HG03135 (cell line): ENCODE results near the gene TUBB1.
A peak's percentile ranks its signal among the peaks of the same experiment; 100 is the strongest.
"Not testable (repeated sequence)": the region's sequence is repeated elsewhere in the genome, so short reads cannot be mapped to it uniquely, and the experiment has no call there.

Experiments
- ATAC-seq: cut with Tn5 transposase; IDR thresholded peaks from one replicate; pipeline ENCODE4 v1.9.1; 2021; ENCODE audit warnings: mild to moderate bottlenecking, moderate library complexity; ENCODE audit not compliant: unreplicated experiment

Gene TUBB1

DNA sequence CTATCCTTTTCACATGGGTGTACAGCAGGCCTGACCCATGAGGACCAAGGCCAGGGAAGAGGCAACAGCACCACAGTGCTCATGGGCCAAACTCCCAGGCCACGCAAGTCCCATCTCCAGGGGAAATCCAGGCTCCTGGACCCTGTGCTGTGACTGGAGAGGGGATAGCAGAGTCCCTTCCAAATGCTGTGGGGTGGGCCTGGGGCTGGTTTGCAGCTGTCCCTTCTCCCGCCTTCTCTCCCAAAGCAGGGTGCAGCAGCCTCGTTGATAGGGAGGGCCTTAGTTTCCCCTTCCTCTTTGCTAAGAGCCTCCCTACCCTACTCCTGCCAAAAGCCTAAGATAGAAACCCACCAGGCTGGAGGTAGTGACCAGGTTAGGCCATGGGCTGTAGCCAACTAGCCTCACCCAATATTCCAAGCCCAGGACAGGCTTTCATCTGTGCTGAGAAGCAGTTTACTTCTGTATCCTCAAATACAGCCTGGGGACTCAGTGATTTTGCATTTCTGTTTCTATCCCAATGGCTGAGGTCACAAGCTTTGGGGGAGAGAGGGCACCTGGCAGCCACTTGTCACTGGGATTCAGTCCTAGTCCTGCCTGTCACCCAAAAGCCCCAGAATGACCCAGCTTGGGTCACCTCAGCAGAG is 13.6 kb upstream of the TUBB1 start:
- no peak for ATAC-seq

DNA sequence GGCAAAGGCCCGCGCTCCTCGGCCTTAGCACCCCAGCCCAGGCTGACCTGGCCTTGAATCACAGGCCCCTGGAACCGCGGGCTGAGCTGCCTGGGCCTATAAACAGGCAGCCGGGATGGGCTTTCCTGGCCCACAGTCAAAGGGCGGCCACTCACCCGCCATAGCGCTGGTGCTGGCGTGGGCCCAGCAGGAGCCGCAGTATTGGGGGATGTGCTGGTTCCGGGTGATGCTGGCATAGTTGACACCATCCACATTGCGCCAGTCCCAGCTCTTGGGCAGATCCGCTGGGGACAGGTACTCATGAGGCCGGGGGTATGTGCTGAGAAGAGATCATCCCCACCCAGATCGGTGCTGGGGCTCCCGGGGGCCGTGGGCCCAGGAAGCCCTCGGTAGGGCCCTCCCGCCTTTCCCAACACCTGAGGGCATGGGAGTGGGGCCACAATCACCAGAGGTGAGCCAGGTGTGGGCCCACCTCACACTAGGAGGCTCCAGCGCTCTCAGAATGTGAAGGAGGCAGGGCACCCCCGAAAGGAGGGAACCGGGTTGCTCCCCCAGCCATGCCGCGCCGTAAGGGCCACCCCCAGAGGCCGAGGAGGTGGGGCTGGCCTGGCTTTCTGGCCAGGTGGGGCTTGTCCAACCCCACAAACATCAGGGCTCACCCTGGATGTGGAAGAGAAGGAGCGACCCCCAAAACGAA is 12.9 kb upstream of the TUBB1 start:
- ATAC-seq: no peak

GRCh38 chr20:59006864-59007664 is 12.2 kb upstream of the TUBB1 start, which contains the start of gene CTSZ:
TSS of gene CTSZ (minus strand) at chr20:59007254. CDS start at chr20:59007128, 126 bp downstream.
- no peak for ATAC-seq

DNA sequence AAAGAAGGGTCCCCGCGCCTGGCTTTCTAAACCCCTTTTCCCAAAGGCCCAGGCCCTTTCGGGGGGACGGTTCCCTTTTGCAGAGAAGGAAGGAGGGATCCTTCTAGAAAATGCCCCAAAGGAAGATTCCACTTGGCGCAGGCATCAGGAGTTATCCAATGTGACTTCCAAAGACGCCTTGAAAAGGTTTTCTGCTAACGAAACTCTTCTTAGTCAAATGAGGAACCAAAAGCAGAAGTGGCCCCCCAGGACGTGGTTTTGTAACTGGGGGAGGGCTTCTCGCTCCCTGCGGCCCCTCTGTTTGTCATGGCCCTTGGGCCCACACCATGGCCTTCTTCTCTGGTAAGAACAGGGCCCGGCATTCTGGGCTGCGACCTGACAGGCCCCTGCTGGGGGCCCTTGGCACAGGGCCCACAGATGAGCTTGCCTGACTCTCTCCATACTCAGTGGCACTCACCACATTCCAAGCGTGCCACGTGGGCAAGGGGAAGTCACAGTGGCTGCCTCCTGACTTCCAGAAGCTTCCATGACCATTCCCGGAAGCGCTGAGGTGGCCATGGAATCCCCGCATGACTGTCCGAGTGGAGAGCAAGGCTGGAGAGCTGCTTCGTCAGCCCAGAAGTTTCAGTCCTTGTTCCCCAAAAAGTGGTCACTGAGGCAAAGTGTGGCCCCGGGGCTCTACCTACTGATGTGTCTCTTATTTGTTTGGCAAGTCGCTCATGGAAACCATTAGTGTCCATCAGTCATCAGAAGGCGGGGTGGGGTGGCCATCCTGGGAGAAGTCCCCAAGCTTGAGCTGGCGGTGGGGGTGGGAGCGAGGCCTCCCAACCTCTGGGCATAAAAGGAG is 11.3 kb upstream of the TUBB1 start:
- ATAC-seq: peak; percentile 34

GRCh38 chr20:59008715-59009336 is 10.4 kb upstream of the TUBB1 start:
- no peak for ATAC-seq

GRCh38 chr20:59010321-59010994 is 8.8 kb upstream of the TUBB1 start:
- ATAC-seq: no peak

- ATAC-seq: no peak
These were observed 8.0 kb upstream of the TUBB1 start for GRCh38 chr20:59010995-59011873.

- not testable (repeated sequence) for ATAC-seq
These were observed 7.4 kb upstream of the TUBB1 start for GRCh38 chr20:59011874-59012157.

DNA sequence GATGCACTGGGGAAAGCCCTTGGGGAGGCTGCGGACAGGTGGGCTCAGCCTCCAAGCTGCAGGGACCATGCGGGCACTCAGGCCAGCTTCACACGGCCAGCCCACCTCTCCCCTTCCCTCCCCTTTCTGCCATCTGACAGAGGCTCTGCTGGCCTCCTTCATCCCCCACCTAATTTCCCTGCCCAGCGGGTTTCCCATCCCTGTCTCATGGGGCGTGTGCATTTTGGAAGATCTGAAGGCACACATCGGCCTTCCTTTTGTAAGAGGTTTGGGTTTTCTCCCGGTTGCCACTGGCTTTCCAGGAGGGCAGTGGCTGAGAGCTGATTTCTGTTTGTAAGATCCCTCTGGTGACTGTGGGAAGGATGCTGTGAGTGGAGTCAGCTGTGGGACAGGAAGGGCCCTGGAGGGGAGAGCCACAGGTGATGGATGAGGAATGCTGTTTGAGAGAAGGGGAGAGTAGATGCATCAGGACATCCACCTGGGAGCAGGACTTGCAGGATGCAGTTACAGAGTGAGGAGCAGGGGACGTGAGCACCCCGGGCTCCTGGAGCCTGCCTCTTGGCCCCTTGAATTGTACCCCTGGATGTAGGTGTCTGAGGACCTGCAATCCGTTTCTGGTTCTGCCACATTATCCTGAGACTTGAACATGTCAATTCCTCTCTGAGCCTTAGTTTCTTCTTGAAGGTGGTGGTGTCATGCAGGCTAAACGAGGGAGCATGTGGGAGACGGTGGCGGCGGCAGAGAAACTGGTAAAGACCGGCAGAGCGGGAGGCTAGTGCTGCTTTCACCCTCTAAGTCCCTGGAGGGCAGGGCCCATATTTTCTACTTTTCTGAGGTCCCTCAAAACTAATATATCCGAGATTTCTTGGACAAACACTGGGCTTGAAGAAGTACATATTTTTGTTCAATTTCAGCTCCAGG is 5.9 kb upstream of the TUBB1 start:
- no peak for ATAC-seq

- no peak for ATAC-seq
These were observed 5.1 kb upstream of the TUBB1 start for GRCh38 chr20:59013959-59014608.

GRCh38 chr20:59014680-59015389 is 4.4 kb upstream of the TUBB1 start:
- ATAC-seq: no peak

DNA sequence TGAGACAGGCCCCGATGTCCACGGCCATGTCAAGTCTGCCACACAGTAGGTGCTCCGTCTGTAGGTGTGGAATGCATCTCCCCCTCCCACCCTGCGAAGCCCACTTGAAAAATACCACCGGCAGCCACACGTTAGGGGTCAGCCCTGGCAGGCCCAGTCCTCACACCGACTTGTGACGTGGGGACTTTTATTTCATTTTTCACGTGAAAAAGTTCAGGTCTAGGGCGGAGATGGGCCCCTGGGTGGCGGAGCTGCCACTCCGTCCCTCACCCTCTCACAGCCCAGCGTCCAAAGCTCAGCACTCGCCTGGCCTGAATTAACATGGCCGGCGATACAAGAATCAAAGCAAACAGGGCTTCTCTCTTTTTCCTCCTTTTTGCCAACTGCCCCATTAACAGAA is 3.8 kb upstream of the TUBB1 start:
- no peak for ATAC-seq

DNA sequence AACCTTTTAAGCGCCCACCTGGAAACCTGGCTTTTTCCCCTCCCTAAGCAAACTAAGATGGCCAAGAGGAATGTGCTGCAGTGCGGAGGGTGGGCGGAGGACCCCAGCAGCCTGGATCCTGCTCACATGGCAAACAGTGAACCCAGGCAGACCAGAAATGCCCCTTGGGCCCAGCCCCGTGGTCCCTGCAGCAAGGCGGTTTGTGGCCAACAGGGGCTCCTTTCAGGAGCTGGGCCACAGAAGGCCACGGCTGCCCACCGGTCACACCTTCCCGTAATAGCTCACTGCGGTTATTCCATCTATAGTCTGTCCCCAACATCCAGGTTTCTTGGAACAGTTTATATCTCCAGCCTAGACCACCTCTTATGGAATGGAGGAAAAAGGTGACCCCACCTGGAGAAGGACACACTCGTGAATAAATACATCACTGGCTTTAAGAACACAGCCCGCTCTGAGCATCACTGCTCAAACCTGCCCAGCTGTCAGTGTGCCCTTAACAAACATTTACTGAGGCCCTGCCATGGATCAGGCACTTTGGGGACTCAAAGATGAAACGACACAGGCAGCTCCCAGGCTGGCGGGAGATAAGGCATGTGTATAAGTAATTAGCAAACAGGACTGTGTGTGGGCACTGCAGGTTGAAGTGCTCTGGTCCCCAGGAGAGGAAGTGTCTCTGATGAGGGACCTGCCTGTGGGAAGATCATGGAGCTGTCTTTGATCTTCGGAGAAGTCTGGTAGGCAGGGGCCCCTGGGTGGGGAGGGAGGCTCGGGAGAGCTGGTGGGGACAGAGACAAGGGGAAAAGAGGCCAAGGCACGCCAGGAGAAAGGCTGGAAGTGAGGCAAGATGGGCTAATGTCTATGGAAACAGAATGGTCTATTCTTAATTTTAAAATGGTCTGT is 3.2 kb upstream of the TUBB1 start:
- no peak for ATAC-seq

GRCh38 chr20:59016795-59017492 is 2.3 kb upstream of the TUBB1 start:
- ATAC-seq: no peak

GRCh38 chr20:59017493-59018231 is 1.6 kb upstream of the TUBB1 start:
- ATAC-seq: no peak
